Heart right ventricle (tissue), 16 donors: ENCODE data around the gene CLPSL1. TPM values are rescaled to one million over a fixed set of nuclear protein-coding genes. Genes with fewer than 3 reads are reported as not detected.

Source experiments
- ATAC-seq, 8 donors: fragments of 200-7000 bp; cut with Tn5 transposase; one replicate each; pipeline ENCODE4 v1.9.1; 2020; ENCODE audit warnings: mild to moderate bottlenecking in 8 of 8, moderate library complexity in 8 of 8, moderate number of reproducible peaks in 1 of 8
- DNase-seq, 2 donors: peaks; one replicate each; pipeline ENCODE4 v3.0.0-alpha.2; 2020
- H3K27ac ChIP-seq, 10 donors: fragments of 200-600 bp; sonication (generic) in 2 of 10; one replicate each; pipeline versions ENCODE4 v1.5.0 to v1.8.0; 2020 to 2022; ENCODE audit warnings: mild to moderate bottlenecking in 3 of 10
- H3K27me3 ChIP-seq, 7 donors: fragments of 200-600 bp; one replicate each; pipeline ENCODE4 v1.8.0; 2021 to 2022; ENCODE audit warnings: mild to moderate bottlenecking in 2 of 7
- H3K36me3 ChIP-seq, 9 donors: fragments of 200-600 bp; sonication (generic) in 1 of 9; one replicate each; pipeline versions ENCODE4 v1.5.0 to v1.8.0; 2020 to 2022; ENCODE audit warnings: mild to moderate bottlenecking in 2 of 9
- H3K4me1 ChIP-seq, 9 donors: fragments of 200-600 bp; sonication (generic) in 1 of 9; one replicate each; pipeline versions ENCODE4 v1.5.0 to v1.8.0; 2020 to 2022; ENCODE audit warnings: mild to moderate bottlenecking in 4 of 9
- H3K4me3 ChIP-seq, 10 donors: fragments of 200-600 bp; sonication (generic) in 2 of 10; one replicate each; pipeline versions ENCODE4 v1.5.0 to v1.8.0; 2020 to 2022; ENCODE audit warnings: mild to moderate bottlenecking in 7 of 10, moderate library complexity in 2 of 10
- H3K9me3 ChIP-seq, 11 donors: fragments of 200-600 bp in 10 of 11; sonication (generic) in 2 of 11; one replicate each; pipeline versions ENCODE4 v1.5.0 to v1.8.0; 2013 to 2022; ENCODE audit warnings: mild to moderate bottlenecking in 2 of 11, control low read depth in 1 of 11, moderate library complexity in 1 of 11
- CTCF ChIP-seq, 9 donors: fragments of 200-600 bp; sonication (generic) in 2 of 9; IDR thresholded peaks; one replicate each; pipeline versions ENCODE4 v1.5.0 to v1.8.0; 2021 to 2022; ENCODE audit warnings: antibody characterized with exemption in 9 of 9, mild to moderate bottlenecking in 5 of 9, moderate library complexity in 1 of 9
- WGBS, 2 donors: extraction: QIAGEN DNeasy Blood & Tissue Kit; methylation state at CpG; one replicate each; pipeline ENCODE4 v1.1.7; 2013; ENCODE audit warnings: inconsistent platforms in 1 of 2; 5-methylcytosine and 5-hydroxymethylcytosine counted together
- intact Hi-C, 10 donors: fragments of 100-400 bp; cut with DNase I; formaldehyde crosslinking; loops; one replicate each; pipeline versions ENCODE4 v1.11.1 to v1.14.2; 2022
- polyA plus RNA-seq, 2 donors: library from polyadenylated mRNA; stranded (reverse); fragments of 200-250 nt; gene quantifications; one replicate each; pipeline ENCODE4 v1.2.3, GENCODE V29; 2013
- total RNA-seq, 10 donors: library from RNA; stranded (reverse); fragmentation: NEBNext Ultra II Directional in 3 of 10; extraction: Animal tissue kit (Norgen Biotek cat#: 25700) in 3 of 10; gene quantifications; one replicate each; pipeline versions ENCODE4 v1.2.1 to v1.2.4, GENCODE V29; 2021 to 2023
- donor health status: Arrhythmogenic right ventricular cardiomyopathy.
- donor health status: ischemic (EF 13 %, LVEDD 7.1; RV severe dilation, severe dysfunction).
- donor health status: healthy with polysubstance abuse.
- donor health status: DM: no; HTN: yes; CAD: no.
- donor health status: DM: no; HTN: no; CAD: no.
- donor health status: ischemic (EF 25% LVEDD 6.9; RV normal size, moderate dysfunction).
- donor health status: ischemic (EF 25% LVEDD 5.7; RV mildly dilated, moderate dysfunction).
- donor health status: healthy.
- donor health status: DM: yes; HTN: yes; CAD: no.
- donor health status: Ischemic cardiomyopathy.
- donor health status: ischemic (EF 35%, LVEDD 5.7; RV mildly dilated, moderate dysfunction).
- donor health status: nonischemic (EF 11% LVEDD 7.7; RV severe dilation, severe dysfunction).
- donor health status: DM: yes; HTN: yes; CAD: no.
- donor health status: PGD.
- donor health status: ischemic (EF 29% LVEDD 5.4; RV normal size, mild dysfunction).
- donor health status: nonischemic (EF 23%, LVEDD 6.1; RV moderate dilation, normal function).

Gene CLPSL1
- total and polyA plus RNA-seq, 12 donors, result not detected

DNA sequence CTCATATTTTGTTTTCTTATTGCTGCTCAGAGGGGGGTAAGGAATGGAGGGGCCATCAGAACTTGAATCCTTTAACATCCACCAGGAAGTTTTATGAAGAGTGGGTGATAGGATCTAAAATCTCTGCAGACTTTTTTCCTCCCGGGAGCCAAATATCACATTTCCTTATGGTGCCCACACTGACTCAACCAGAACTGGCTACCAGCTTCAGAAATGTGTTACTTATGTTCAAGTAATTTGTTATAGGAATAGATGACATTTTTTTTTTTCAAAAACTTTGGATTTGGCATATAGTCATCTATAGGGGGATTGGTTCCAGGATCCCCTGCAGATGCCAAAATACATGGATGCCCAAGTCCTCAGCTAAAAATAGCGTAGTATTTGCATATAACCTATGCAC is 42.8 kb downstream of the CLPSL1 start:
- Histone ChIP-seq H3K9me3 (no peaks in the 10 kb centered on the region), H3K36me3 (no peaks in the 10 kb centered on the region), H3K27ac (no peak overlapping the region), H3K4me1 (no peaks in the 10 kb centered on the region), H3K4me3 (no peak overlapping the region), H3K27me3 (peaks cover 0 to 8% (median 0%) of the 10 kb centered on the region in 7 donors)
- no peak for TF ChIP-seq CTCF (IDR thresholded peaks at IDR 0.05)
- 82 to 95% methylated on average over 2 of the region's 2 CpGs for WGBS, 2 donors
- ATAC-seq, result no peak
- DNase-seq, result no peak
- intact Hi-C loops, result no loop called here

- Histone ChIP-seq H3K9me3 (no peaks in the 10 kb centered on the region), H3K4me3 (no peak overlapping the region), H3K27me3 (peaks cover 0 to 8% (median 0%) of the 10 kb centered on the region in 7 donors), H3K27ac (no peak overlapping the region), H3K4me1 (no peaks in the 10 kb centered on the region), H3K36me3 (no peaks in the 10 kb centered on the region)
- 84% methylated on average over 5 of the region's 5 CpGs for WGBS, 2 donors
- ATAC-seq (no peak), DNase-seq (no peak)
- TF ChIP-seq CTCF (IDR thresholded peaks at IDR 0.05), result no peak
- intact Hi-C loops, result no loop called here
Measured at GRCh38 chr6:35824552-35825192, 43.9 kb downstream of the CLPSL1 start.

- WGBS, 2 donors, result 92% methylated on average over 5 of the region's 5 CpGs
- Histone ChIP-seq H3K4me3 (no peak overlapping the region), H3K27me3 (peaks cover 0 to 8% (median 0%) of the 10 kb centered on the region in 7 donors), H3K9me3 (no peaks in the 10 kb centered on the region), H3K36me3 (peaks cover 0 to 17% (median 3%) of the 10 kb centered on the region in 9 donors), H3K4me1 (no peaks in the 10 kb centered on the region), H3K27ac (no peak overlapping the region)
- TF ChIP-seq CTCF (IDR thresholded peaks at IDR 0.05), result no peak
- no peak for DNase-seq
- intact Hi-C loops, result no loop called here
- no peak for ATAC-seq
Measured at GRCh38 chr6:35829306-35829705, 48.5 kb downstream of the CLPSL1 start.

DNA sequence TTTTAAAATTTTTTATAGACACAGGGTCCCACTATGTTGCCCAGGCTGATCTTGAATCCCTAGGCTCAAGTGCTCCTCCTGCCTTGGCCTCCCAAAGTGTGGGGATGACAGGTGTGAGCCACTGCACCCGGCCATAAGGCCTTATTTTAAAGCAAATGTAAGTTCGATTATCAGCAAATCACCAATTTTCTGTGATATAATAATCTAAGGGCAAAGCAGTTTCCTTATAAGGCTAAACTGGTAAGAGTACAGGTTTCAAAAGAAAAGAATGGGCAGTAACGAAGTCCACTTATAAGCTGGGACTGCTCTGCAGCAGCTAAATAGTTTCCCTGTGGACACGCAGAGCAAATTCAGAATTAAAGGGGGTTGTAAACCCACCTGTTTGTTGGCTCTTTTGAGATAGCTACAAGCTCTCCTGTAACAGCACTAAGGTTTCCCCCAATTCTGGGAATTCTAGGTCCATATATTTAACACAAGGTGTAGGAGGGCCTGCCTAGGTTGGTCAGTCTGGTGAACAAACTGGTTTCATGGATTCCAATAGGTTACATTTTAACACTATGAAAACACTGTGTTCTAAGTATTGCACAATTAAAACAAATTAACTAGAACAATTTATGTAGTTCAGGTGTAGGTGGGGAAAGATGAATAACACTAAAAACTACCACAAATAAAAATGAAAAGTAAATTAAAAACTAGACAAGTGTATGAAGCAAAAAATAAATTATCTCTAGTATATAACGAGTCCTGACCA is 50.6 kb downstream of the CLPSL1 start:
- no peaks in the 10 kb centered on the region for H3K4me1 ChIP-seq
- peaks cover 0 to under 1% (median 0%) of the 10 kb centered on the region in 7 donors for H3K27me3 ChIP-seq
- DNase-seq (no peak), ATAC-seq (no peak)
- WGBS, 2 donors, result 94% methylated on average over 5 of the region's 5 CpGs
- H3K4me3 ChIP-seq, result no peak overlapping the region
- intact Hi-C loops, result no loop called here
- no peak for TF ChIP-seq CTCF (IDR thresholded peaks at IDR 0.05)
- peaks cover 0 to 37% (median 9%) of the 10 kb centered on the region in 9 donors for H3K36me3 ChIP-seq
- no peak overlapping the region for H3K27ac ChIP-seq
- H3K9me3 ChIP-seq, result no peaks in the 10 kb centered on the region
